GM15510 (cell line): ENCODE measurements around the gene TSACC.
A peak's percentile ranks its signal among the peaks of the same experiment; 100 is the strongest.

Experiments
- POLR2A ChIP-seq: IDR thresholded peaks from 3 replicates; pipeline ENCODE4 v1.6.1; 2011; ENCODE audit warnings: borderline replicate concordance; ENCODE audit not compliant: insufficient read length; ENCODE audit errors: extremely low read depth

The TSACC gene

DNA sequence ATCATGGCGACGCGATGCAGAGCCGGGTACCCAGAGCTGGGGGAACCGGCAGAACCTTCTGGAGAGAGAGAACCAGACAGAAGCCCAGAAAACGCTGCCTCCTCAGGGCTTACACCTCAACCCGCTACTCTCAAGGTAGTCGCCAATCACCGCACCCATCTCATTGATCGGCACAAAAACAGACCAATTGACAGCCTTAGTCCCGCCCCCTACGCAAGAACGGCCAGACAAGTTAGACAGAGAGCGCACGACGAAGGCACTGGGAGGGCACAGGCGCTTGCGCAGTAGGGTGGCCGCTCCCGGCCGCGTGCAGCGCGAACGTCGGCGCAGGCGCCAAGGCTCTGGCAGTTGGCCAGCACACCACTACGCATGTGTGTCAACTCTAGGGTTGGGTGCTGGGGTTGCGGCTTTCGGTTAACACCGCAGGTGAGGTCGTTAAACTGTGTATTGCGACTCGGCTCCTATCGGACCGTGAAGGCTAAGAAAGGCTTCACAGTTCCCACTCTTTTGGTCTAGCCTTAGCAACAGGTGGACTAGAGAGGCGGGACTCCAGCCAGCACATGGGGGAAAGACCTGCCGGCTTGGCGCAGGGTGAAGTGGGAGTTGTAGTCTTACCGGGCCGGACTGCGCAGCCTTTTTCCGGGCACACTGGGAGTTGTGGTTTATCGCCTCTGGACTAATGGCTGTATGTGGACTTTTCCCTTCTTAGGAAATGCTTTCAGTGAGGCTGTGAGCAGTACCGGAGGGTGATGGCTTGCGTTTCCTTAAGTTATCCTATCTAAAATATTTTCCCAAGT, at the start of gene TSACC, which contains the start of gene CCT3:
Gene TSACC, plus strand, starts transcription at position 347 of the 797 bp plus-strand sequence. CDS start 1,232 bp downstream, outside the sequence.
Gene CCT3, minus strand, starts transcription at position 113 of the 797 bp plus-strand sequence. Its CDS starts 108 bp downstream, at position 5.
- TF ChIP-seq POLR2A, result peak; percentile 87

DNA sequence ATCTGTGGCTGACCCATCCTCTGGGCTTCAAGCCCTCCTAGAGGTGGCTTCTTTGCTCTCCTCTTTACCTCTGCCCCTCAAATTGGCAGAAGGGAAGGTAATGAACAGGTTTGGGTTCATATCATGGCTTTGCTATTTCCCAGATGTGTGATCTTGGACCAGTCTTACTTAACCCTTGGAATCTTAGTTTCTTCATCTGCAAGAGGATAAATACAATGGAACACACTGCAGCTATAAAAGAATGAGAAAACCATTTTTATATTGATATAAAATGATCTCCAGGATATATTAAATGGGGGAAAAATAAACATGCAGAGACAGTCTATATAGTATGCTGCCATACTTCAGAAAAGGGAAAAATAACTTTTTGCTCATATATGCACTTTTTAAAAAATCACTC, 48.5 kb upstream of the TSACC start:
- TF ChIP-seq POLR2A, result no peak

DNA sequence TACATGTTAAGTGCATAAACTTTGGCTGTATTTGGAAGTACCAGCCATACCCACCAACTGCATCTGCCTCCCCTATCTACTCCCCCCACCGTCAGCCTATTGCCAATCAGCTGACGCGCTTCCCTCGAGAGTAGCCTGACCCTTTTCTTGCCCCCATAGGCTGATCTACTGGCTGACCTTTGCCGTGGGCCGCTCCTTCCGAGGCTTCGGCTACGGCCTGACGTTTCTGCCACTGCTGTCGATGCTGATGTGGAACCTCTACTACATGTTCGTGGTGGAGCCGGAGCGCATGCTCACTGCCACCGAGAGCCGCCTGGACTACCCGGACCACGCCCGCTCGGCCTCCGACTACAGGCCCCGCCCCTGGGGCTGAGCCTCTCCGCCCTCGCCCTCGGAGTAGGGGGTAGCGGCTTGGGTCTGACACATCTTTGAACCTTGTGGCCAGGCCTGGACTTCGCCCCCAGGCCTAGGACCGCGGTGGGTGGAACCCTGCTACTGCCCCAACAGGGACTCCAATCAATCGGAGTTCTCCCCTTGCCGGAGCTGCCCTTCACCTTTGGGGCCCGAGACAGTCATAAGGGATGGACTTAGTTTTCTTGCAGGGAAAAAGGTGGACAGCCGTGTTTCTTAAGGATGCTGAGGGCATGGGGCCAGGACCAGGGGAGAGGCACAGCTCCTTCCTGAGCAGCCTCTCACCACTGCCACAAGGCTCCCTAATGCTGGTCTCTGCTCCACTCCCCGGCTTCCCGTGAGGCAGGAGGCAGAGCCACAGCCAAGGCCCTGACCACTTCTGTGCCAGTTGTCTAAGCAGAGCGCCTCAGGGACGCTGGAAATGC, 46.9 kb upstream of the TSACC start:
- no peak for TF ChIP-seq POLR2A

DNA sequence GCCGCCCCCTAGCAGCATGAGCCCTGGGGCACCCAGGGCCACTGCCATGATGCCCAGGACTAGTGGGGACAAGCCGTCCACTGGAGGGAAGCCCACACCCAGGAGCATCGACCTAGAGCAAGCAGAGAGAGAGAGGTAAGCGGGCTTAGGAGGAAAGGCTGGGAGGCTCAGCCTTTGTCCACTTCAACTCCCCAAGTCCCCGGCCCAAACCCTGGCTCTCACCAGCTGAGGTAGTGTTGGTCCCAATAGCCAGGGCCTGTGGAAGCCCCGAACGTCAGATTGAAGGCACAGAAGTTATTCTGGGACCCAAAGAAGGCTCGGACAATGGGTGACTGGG, 45.3 kb upstream of the TSACC start:
- no peak for TF ChIP-seq POLR2A

DNA sequence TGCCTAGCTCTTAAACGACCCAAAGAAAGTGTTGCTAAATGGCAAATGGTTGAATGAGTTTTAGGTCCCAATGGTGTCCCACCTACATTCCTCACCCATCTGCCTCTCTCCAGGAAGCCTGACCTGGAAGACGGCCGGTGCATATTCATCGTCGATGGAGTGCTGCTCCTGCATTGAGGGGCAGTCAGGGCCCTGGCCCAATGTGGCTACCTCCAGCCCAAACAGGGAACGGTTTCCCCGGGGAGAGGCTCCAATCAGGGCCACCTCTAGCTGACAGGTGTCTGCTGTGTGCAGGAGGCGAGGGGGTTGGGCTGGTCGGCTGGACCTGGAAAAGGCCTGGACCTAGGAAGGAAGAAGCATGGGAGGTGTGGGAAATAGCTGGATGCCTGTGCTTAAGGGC, 44.4 kb upstream of the TSACC start:
- no peak for TF ChIP-seq POLR2A

DNA sequence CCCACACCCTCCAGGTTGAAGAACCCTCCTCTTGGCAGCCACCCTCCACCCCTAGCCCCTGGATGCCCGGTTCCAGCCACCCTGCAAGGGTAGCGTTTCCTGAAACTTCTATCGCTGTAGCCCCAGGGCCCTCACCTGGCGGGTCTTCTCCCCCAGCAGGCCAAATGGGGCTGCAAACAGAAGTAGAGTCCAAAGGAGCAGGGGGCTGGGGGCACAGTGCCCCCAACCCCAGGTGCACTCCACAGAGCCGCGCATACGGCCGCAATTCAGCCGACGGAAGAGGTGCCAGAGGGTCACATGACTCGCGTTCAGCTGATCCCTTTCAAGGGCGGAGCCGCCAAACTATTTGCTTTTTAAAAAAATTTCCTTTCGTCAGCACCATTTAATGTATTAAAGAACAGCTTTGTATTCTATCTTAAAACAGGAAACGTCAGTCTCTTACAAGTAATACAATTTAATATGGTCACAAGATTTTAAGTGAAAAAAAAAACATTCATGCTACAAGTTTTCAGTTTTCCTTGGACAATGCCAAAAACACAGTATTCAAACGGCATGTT, 42.9 kb upstream of the TSACC start, which contains the start of gene GLMP:
Gene GLMP, minus strand, starts transcription at position 289 of the 557 bp plus-strand sequence. Its CDS starts 34 bp downstream, at position 255.
- peak; percentile 60 for TF ChIP-seq POLR2A

DNA sequence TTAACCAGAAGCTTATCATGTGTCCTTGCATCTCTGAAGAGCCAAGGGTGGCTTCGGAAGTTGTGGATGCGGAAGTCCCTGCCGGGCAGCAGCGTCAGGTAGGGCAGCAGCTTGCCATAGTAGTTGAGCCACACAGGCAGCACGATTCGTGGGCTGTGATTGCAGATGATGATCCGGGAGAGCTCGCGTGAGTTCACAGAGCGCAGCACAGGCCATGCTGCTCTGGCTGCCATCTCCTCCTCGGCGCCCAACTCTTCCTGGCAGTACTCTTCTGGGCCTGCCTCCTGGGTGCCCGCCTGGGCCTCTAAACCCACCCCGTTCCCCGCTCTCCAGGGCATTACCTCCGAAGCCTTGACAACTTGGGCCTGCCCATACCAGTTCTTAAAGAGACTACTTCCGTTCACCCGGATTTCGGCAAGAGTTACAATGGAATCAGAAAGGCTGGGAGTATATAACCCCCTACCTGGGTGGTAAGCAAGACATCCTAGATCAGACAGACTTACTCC, 39.4 kb upstream of the TSACC start, which contains the start of gene VHLL:
Gene VHLL, minus strand, starts transcription at position 456 of the 506 bp plus-strand sequence. Its CDS starts 118 bp downstream, at position 338.
- TF ChIP-seq POLR2A, result no peak

DNA sequence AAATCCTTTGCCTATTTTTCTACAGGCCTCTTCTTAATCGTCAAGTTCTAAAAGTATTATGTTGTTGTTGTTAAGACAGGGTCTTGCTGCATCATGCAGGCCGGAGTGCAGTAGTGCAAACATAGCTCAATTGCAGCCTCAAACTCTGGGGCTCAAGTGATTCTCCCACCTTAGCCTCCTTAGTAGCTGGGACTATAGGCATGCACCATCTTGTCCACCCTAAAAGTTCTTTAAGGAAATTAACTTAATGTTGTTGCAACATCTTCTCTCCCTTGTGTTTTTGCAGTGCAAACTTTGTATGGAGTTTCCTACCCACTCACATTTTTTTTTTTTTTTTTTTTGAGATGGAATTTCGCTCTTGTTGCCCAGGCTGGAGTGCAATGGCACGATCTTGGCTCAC, 35.1 kb upstream of the TSACC start:
- no peak for TF ChIP-seq POLR2A

DNA sequence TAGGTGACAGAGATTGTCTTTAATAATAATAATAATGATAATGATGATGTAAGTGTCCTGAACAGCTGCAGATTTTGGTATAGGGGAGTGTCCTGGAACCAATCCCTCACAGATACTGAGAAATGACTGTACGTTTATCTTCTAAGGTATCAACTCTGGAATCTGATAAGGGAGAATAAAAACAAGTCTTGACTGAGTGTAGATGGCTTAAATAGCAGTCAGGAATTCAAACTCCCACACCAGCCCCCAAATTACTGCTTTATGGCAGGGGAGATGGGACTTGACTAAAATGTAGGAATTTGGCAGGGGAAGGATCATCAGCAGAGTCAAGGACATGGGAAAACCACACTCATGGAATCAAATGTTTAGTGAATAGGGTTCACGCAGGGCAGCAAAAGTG, 33.1 kb upstream of the TSACC start:
- no peak for TF ChIP-seq POLR2A

DNA sequence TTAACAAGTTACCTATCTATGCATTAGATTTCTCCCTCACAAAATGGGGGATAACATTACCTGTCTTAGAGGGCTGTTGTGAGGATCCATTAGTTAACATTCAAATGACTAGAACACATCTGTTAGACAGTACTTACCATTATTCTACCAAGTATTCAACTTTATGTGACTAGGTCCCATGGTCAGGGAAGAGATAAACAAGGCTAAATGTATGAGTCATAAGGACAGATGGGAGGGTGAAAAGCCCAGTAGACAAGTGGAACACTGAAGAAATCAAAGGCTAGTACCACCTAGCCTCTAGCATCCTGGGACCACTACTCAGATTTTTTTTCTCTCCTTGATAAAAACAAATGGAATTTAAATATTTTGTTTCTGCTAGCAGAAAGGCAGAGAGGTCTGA, 30.2 kb upstream of the TSACC start:
- TF ChIP-seq POLR2A, result no peak

DNA sequence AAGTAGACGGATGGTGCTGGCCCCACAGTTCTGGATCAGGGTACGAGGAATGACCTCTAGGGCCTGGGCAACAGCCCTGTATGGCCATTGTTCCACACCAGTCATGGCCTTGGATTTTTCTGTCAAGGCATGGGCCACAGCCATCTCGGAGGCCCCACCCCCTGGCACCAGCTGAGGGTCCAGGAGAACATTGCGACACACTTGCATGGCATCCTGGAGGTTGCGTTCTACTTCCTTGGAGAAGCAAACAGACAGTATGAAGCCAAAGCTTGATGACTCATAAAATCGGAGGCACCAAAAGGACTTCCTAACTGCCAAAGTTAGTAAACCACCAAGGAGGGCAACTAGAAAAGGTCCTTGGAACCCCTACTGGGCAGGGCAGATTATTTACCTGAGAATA, 27.4 kb upstream of the TSACC start:
- no peak for TF ChIP-seq POLR2A

DNA sequence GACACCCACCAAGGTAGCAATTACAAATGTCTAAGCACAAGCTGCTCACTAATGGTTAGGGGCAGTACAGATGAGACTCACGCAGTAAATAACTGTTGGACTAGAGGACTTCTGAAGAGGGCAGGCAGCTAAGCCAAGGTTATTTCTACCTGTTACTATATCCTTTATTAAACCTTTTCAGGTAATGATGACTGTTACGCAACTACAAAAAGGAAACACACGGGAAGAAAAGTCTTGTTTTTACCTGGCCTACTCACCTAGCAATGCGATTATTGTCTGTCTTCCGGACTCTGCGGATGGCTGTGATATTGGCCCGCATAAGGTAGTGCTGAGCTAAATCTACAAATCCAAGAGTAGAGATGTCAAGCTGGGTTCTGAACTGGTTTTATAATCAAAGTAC, 21.4 kb upstream of the TSACC start:
- no peak for TF ChIP-seq POLR2A

DNA sequence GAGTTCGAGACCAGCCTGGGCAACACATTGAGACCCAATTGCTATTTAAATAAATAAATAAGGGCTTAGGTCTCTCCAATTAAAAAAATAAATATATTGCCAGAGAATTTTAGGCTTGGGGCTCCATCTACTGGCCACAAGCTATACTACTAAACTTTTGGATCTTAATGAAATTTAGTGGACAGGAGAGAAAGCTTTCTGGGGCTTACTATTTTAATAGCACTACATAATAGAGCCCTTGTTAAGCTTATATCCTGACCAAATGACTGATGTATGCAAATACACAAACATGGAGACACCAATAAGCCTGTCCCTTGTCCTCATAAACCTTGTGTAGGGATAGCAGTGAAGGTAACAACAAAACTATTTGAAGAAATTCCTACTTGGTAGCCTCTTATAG, 18.7 kb upstream of the TSACC start:
- no peak for TF ChIP-seq POLR2A

DNA sequence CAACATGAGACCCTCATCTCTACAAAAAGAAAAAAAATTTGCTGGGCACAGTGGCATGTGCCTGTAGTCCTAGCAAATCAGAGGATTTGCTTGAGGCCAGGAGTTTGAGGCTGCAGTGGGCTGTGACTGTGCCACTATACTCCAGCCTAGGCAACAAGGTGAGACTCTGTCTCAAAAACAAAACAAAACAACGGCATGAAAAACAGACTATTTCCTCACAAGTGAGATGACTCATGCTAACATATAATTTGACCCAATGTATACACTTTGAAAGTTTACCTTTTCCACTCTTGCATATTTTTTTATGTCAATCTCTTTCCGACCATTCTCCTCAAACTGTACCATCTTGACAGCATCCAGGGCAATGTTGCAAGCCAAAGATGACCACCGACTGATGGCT, 17.8 kb upstream of the TSACC start:
- TF ChIP-seq POLR2A, result no peak

DNA sequence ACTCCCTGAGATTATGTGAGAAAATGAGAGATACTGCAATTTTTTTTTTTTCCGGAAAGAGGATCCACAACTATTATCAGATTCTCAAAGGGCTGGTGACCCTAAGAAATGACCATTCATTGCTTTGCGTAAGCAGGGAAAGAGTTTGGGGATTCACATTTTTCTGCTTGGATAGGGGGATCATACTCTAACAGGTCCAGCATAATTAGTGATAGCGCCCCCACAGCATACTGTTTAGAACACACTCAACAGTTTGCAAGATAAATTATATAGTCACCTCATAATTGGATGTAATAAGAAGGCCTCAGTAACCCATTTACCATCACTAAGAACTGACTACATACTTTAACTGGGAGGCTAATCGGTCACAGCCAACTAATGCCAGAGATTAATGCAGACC, 2.1 kb upstream of the TSACC start:
- TF ChIP-seq POLR2A, result no peak
